DOHH2 (cell line): ENCODE measurements around the gene TMEM52B.
A peak's percentile ranks its signal among the peaks of the same experiment; 100 is the strongest.

Experiments
- H3F3A ChIP-seq: fragments of 200-600 bp; sonication (generic), shearing (Covaris generic); 2 replicates; pipeline ENCODE4 v1.6.0; 2016; ENCODE audit warnings: antibody characterized with exemption, mild to moderate bottlenecking; ENCODE audit not compliant: control insufficient read depth, insufficient read depth
- H3K27ac ChIP-seq: fragments of 200-600 bp; sonication (generic); 2 replicates; pipeline ENCODE4 v1.5.1; 2014; ENCODE audit warnings: low read depth, mild to moderate bottlenecking, low read length, moderate library complexity
- H3K27me3 ChIP-seq: fragments of 200-600 bp; sonication (generic); 2 replicates; pipeline ENCODE4 v1.6.1; 2014; ENCODE audit warnings: mild to moderate bottlenecking, low read length, mixed read lengths; ENCODE audit not compliant: control insufficient read depth
- H3K36me3 ChIP-seq: fragments of 200-600 bp; sonication (generic); 2 replicates; pipeline ENCODE4 v1.6.1; 2014; ENCODE audit warnings: mild to moderate bottlenecking, low read length, moderate library complexity, mixed read lengths; ENCODE audit not compliant: control insufficient read depth
- H3K4me1 ChIP-seq: fragments of 200-600 bp; sonication (generic); 2 replicates; pipeline ENCODE4 v1.6.1; 2014; ENCODE audit warnings: mild to moderate bottlenecking, low read length, mixed read lengths; ENCODE audit not compliant: control insufficient read depth
- H3K4me2 ChIP-seq: fragments of 200-600 bp; sonication (generic); 2 replicates; pipeline ENCODE4 v1.6.0; 2014; ENCODE audit warnings: mild to moderate bottlenecking, low read length, moderate library complexity
- H3K4me3 ChIP-seq: fragments of 200-600 bp; sonication (generic); 2 replicates; pipeline ENCODE4 v1.5.1; 2014; ENCODE audit warnings: mild to moderate bottlenecking, low read length, mixed read lengths
- H3K79me2 ChIP-seq: fragments of 200-600 bp; sonication (generic); 2 replicates; pipeline ENCODE4 v1.6.1; 2014; ENCODE audit warnings: mild to moderate bottlenecking, low read length, mixed read lengths; ENCODE audit not compliant: control insufficient read depth
- H3K9me2 ChIP-seq: fragments of 200-600 bp; sonication (generic); replicated peaks from 2 replicates; pipeline ENCODE4 v1.6.1; 2014; ENCODE audit warnings: mild to moderate bottlenecking, low read length, mixed read lengths; ENCODE audit not compliant: control insufficient read depth
- H3K9me3 ChIP-seq: fragments of 200-600 bp; sonication (generic); 2 replicates; pipeline ENCODE4 v1.6.1; 2014; ENCODE audit warnings: antibody characterized with exemption, low read length, mixed read lengths; ENCODE audit not compliant: control insufficient read depth, insufficient read depth
- H4K20me1 ChIP-seq: fragments of 200-600 bp; sonication (generic); 2 replicates; pipeline ENCODE4 v1.6.0; 2014; ENCODE audit warnings: low read depth, mild to moderate bottlenecking, antibody characterized with exemption, low read length, moderate library complexity; ENCODE audit not compliant: control insufficient read depth, insufficient read depth
- CTCF ChIP-seq: fragments of 200-600 bp; sonication (generic); IDR thresholded peaks from one replicate; pipeline ENCODE4 v1.5.1; 2014; ENCODE audit warnings: antibody characterized with exemption, mild to moderate bottlenecking, low read depth, low read length; ENCODE audit not compliant: poor library complexity, severe bottlenecking
- EZH2phosphoT487 ChIP-seq: fragments of 200-600 bp; sonication (generic); IDR thresholded peaks from 2 replicates; pipeline ENCODE4 v1.6.1; 2017; ENCODE audit warnings: borderline replicate concordance, mild to moderate bottlenecking, antibody characterized with exemption, low read length, moderate library complexity, mixed read lengths

Gene TMEM52B

GRCh38 chr12:10167599-10167998 is 11.2 kb upstream of the TMEM52B start:
- H3K4me3 ChIP-seq, result no peak overlapping the region
- H3K9me3 ChIP-seq, result no peaks in the 10 kb centered on the region
- H3K4me1 ChIP-seq, result peaks cover 31% of the 10 kb centered on the region
- no peaks in the 10 kb centered on the region for H4K20me1 ChIP-seq
- H3F3A ChIP-seq, result no peaks in the 10 kb centered on the region
- TF ChIP-seq CTCF (no peak), EZH2phosphoT487 (no peak)
- 0 out of 2 replicates have a peak, but pooled peaks cover 2% of the 10 kb centered on the region for H3K27me3 ChIP-seq
- H3K27ac ChIP-seq, result no peak overlapping the region
- H3K36me3 ChIP-seq, result no peaks in the 10 kb centered on the region
- H3K4me2 ChIP-seq, result no peak overlapping the region
- no peaks in the 10 kb centered on the region for H3K79me2 ChIP-seq
- no peaks in the 10 kb centered on the region; the same call in 1 of the 2 replicates for H3K9me2 ChIP-seq

GRCh38 chr12:10169104-10169503 is 9.7 kb upstream of the TMEM52B start:
- Histone ChIP-seq H3K4me1 (peaks cover 26% of the 10 kb centered on the region), H3K27ac (peak overlapping the region; percentile 33; the same call in 1 of the 2 replicates), H3K4me3 (no peak overlapping the region), H3K9me2 (no peaks in the 10 kb centered on the region; the same call in 1 of the 2 replicates), H3K79me2 (no peaks in the 10 kb centered on the region), H3K4me2 (no peak overlapping the region), H3K36me3 (no peaks in the 10 kb centered on the region), H4K20me1 (no peaks in the 10 kb centered on the region), H3F3A (no peaks in the 10 kb centered on the region), H3K27me3 (0 out of 2 replicates have a peak, but pooled peaks cover 2% of the 10 kb centered on the region), H3K9me3 (no peaks in the 10 kb centered on the region)
- TF ChIP-seq CTCF, result no peak
- TF ChIP-seq EZH2phosphoT487, result no peak

GRCh38 chr12:10170216-10170615 is 8.6 kb upstream of the TMEM52B start:
- no peaks in the 10 kb centered on the region for H4K20me1 ChIP-seq
- no peaks in the 10 kb centered on the region for H3K79me2 ChIP-seq
- no peaks in the 10 kb centered on the region for H3K9me3 ChIP-seq
- no peaks in the 10 kb centered on the region for H3K36me3 ChIP-seq
- TF ChIP-seq CTCF, result no peak
- no peak for TF ChIP-seq EZH2phosphoT487
- no peaks in the 10 kb centered on the region; the same call in 1 of the 2 replicates for H3K9me2 ChIP-seq
- H3K4me3 ChIP-seq, result peak overlapping the region; percentile 27; the same call in 1 of the 2 replicates
- H3K4me1 ChIP-seq, result peaks cover 26% of the 10 kb centered on the region
- H3K27me3 ChIP-seq, result 0 out of 2 replicates have a peak, but pooled peaks cover 2% of the 10 kb centered on the region
- peak overlapping the region; percentile 33 for H3K27ac ChIP-seq
- no peaks in the 10 kb centered on the region for H3F3A ChIP-seq
- H3K4me2 ChIP-seq, result peak overlapping the region; percentile 17
